Heart left ventricle (tissue), 16 donors: ENCODE data around the gene KRT16. TPM values are rescaled to one million over a fixed set of nuclear protein-coding genes. Genes with fewer than 3 reads are reported as not detected.

ENCODE experiments used
- ATAC-seq, 4 donors: fragments of 200-7000 bp; cut with Tn5 transposase; one replicate each; pipeline ENCODE4 v1.9.1; 2020 to 2022; ENCODE audit warnings: moderate library complexity in 4 of 4, mild to moderate bottlenecking in 3 of 4, moderate number of reproducible peaks in 1 of 4
- DNase-seq, 5 donors: peaks; one replicate each; pipeline ENCODE4 v3.0.0-alpha.2; 2020
- H3K27ac ChIP-seq, 12 donors: fragments of 200-600 bp; sonication (generic) in 4 of 12; one replicate each; pipeline versions ENCODE4 v1.5.0 to v1.8.0; 2016 to 2022; ENCODE audit warnings: mild to moderate bottlenecking in 2 of 12
- H3K27me3 ChIP-seq, 9 donors: fragments of 200-600 bp; sonication (generic) in 2 of 9; one replicate each; pipeline versions ENCODE4 v1.5.1 to v1.8.0; 2016 to 2022; ENCODE audit warnings: mild to moderate bottlenecking in 3 of 9
- H3K36me3 ChIP-seq, 9 donors: fragments of 200-600 bp; sonication (generic) in 2 of 9; one replicate each; pipeline versions ENCODE4 v1.5.0 to v1.8.0; 2018 to 2022; ENCODE audit warnings: mild to moderate bottlenecking in 2 of 9
- H3K4me1 ChIP-seq, 12 donors: fragments of 200-600 bp; sonication (generic) in 4 of 12; one replicate each; pipeline versions ENCODE4 v1.5.0 to v1.8.0; 2016 to 2022; ENCODE audit warnings: mild to moderate bottlenecking in 3 of 12
- H3K4me3 ChIP-seq, 12 donors: fragments of 200-600 bp; sonication (generic) in 4 of 12; one replicate each; pipeline versions ENCODE4 v1.5.0 to v1.8.0; 2017 to 2022; ENCODE audit warnings: mild to moderate bottlenecking in 9 of 12, moderate library complexity in 4 of 12
- H3K9me3 ChIP-seq, 12 donors: fragments of 200-600 bp; sonication (generic) in 4 of 12; one replicate each; pipeline versions ENCODE4 v1.5.0 to v1.8.0; 2016 to 2022; ENCODE audit warnings: mild to moderate bottlenecking in 1 of 12
- CTCF ChIP-seq, 12 donors: fragments of 200-600 bp; sonication (generic) in 4 of 12; IDR thresholded peaks; one replicate each; pipeline versions ENCODE4 v1.5.0 to v1.8.0; 2018 to 2022; ENCODE audit warnings: antibody characterized with exemption in 12 of 12, mild to moderate bottlenecking in 5 of 12
- POLR2A ChIP-seq, 2 donors: fragments of 450-650 bp; IDR thresholded peaks; one replicate each; pipeline ENCODE4 v1.6.1; 2017; ENCODE audit warnings: antibody characterized with exemption in 2 of 2, mild to moderate bottlenecking in 2 of 2, moderate library complexity in 2 of 2
- WGBS, 4 donors: extraction: QIAGEN DNeasy Blood & Tissue Kit in 2 of 4; methylation state at CpG; one replicate each; pipeline versions ENCODE4 v1.1.5 to v1.1.7; 2013 to 2018; 5-methylcytosine and 5-hydroxymethylcytosine counted together
- intact Hi-C, 10 donors: fragments of 100-400 bp; cut with DNase I; formaldehyde crosslinking; loops; one replicate each; pipeline versions ENCODE4 v1.11.1 to v1.14.2; 2022
- polyA plus RNA-seq, 2 donors: library from polyadenylated mRNA; stranded (reverse); fragments of 200-250 nt; gene quantifications; one replicate each; pipeline ENCODE4 v1.2.3, GENCODE V29; 2013
- total RNA-seq, 9 donors: library from RNA; depleted of rRNA in 2 of 9; stranded (reverse); fragments of >200 nt in 2 of 9; fragmentation: NEBNext Ultra II Directional in 3 of 9; extraction: Animal tissue kit (Norgen Biotek cat#: 25700) in 3 of 9; gene quantifications; one replicate each; pipeline versions ENCODE4 v1.1.0 to v1.2.4, GENCODE V29; 2016 to 2023
- donor health status: ischemic (EF 13 %, LVEDD 7.1; RV severe dilation, severe dysfunction).
- donor health status: healthy with polysubstance abuse.
- donor health status: DM: no; HTN: yes; CAD: no.
- donor health status: DM: no; HTN: no; CAD: no.
- donor health status: ischemic (EF 25% LVEDD 6.9; RV normal size, moderate dysfunction).
- donor health status: ischemic (EF 25% LVEDD 5.7; RV mildly dilated, moderate dysfunction).
- donor health status: healthy.
- donor health status: DM: yes; HTN: yes; CAD: no.
- donor health status: ischemic (EF 35%, LVEDD 5.7; RV mildly dilated, moderate dysfunction).
- donor health status: nonischemic (EF 11% LVEDD 7.7; RV severe dilation, severe dysfunction).
- donor health status: DM: yes; HTN: yes; CAD: no.
- donor health status: PGD.
- donor health status: ischemic (EF 29% LVEDD 5.4; RV normal size, mild dysfunction).
- donor health status: nonischemic (EF 23%, LVEDD 6.1; RV moderate dilation, normal function).

KRT16 gene
- total and polyA plus RNA-seq, 11 donors: 0.06 TPM; not detected in 10

GRCh38 chr17:41575336-41575735 is 37.2 kb downstream of the KRT16 start:
- no peak for TF ChIP-seq CTCF (IDR thresholded peaks at IDR 0.05)
- TF ChIP-seq POLR2A (IDR thresholded peaks at IDR 0.05): no peak
- intact Hi-C loops: loop anchor here in 2 of 10 donors (5.0 kb wide), 1 partner anchor 72 kb away; no protein-coding TSS in a partner anchor
- no peaks in the 10 kb centered on the region for H3K36me3 ChIP-seq

GRCh38 chr17:41571561-41572434 is 40.8 kb downstream of the KRT16 start, which contains the start of gene KRT9:
KRT9 (minus strand) TSS chr17:41572059; CDS start chr17:41571992, 67 bp downstream.
- peaks cover under 1 to 58% (median 11%) of the 10 kb centered on the region in 9 donors for H3K27me3 ChIP-seq

More at GRCh38 chr17:41575336-41575735, 37.2 kb downstream of the KRT16 start:
- 47 to 64% (median 54%) methylated on average over 3 of the region's 3 CpGs for WGBS, 4 donors
- H3K27me3 ChIP-seq: peaks cover 3 to 62% (median 14%) of the 10 kb centered on the region in 9 donors
- DNase-seq (peak in 1 of 5 donors; percentile 29), ATAC-seq (no peak)
- no peaks in the 10 kb centered on the region for H3K4me1 ChIP-seq
- H3K9me3 ChIP-seq: no peaks in the 10 kb centered on the region
- no peak overlapping the region for H3K4me3 ChIP-seq
- H3K27ac ChIP-seq: no peak overlapping the region

GRCh38 chr17:41567317-41567716 is 45.2 kb downstream of the KRT16 start:
- Histone ChIP-seq H3K27me3 (peaks cover 0 to 45% (median 8%) of the 10 kb centered on the region in 9 donors), H3K4me3 (no peak overlapping the region), H3K4me1 (no peaks in the 10 kb centered on the region), H3K36me3 (no peaks in the 10 kb centered on the region), H3K27ac (no peak overlapping the region), H3K9me3 (no peaks in the 10 kb centered on the region)
- 77 to 83% (median 82%) methylated on average over 6 of the region's 6 CpGs for WGBS, 4 donors
- DNase-seq: peak in 1 of 5 donors; percentile 12
- TF ChIP-seq POLR2A (IDR thresholded peaks at IDR 0.05): no peak
- TF ChIP-seq CTCF (IDR thresholded peaks at IDR 0.05): no peak
- no peak for ATAC-seq
- intact Hi-C loops: no loop called here

More at GRCh38 chr17:41571561-41572434, 40.8 kb downstream of the KRT16 start, which contains the start of gene KRT9:
- no peak within 1 kb of the TSS for H3K27ac ChIP-seq
- no peak within 1 kb of the TSS for H3K4me3 ChIP-seq
- intact Hi-C loops: no loop called here
- peak in 1 of 5 donors; percentile 33 for DNase-seq
- TF ChIP-seq CTCF (IDR thresholded peaks at IDR 0.05) (no peak), POLR2A (IDR thresholded peaks at IDR 0.05) (no peak)
- ATAC-seq: no peak
- WGBS, 4 donors: 56 to 65% (median 61%) methylated on average over 15 to 24 of the region's 24 CpGs
- H3K36me3 ChIP-seq: no peaks in the 10 kb centered on the region
- no peaks in the 10 kb centered on the region for H3K4me1 ChIP-seq
- no peaks in the 10 kb centered on the region for H3K9me3 ChIP-seq

- Histone ChIP-seq H3K27me3 (peaks cover 0 to 53% (median 13%) of the 10 kb centered on the region in 9 donors), H3K36me3 (no peaks in the 10 kb centered on the region), H3K27ac (no peak overlapping the region), H3K4me3 (no peak overlapping the region), H3K9me3 (no peaks in the 10 kb centered on the region), H3K4me1 (no peaks in the 10 kb centered on the region)
- TF ChIP-seq CTCF (IDR thresholded peaks at IDR 0.05) (no peak), POLR2A (IDR thresholded peaks at IDR 0.05) (no peak)
- ATAC-seq (no peak), DNase-seq (no peak)
- intact Hi-C loops: no loop called here
Measured at GRCh38 chr17:41565338-41565737, 47.2 kb downstream of the KRT16 start.
